ENCODE data around the gene IFT88.

Gene IFT88

GRCh38 chr13:20546556-20546955 is 20.4 kb upstream of the IFT88 start:
- Mint-ChIP-seq H3K9me3 (no peaks in the 10 kb centered on the region), H3K27ac (peak overlapping the region; percentile 77), H3K27me3 (no peaks in the 10 kb centered on the region), H3K36me3 (ENCODE audit: low read depth) (no peaks in the 10 kb centered on the region), H3K4me1 (ENCODE audit: low read depth) (peaks cover 29% of the 10 kb centered on the region), H3K4me3 (peak overlapping the region; percentile 7)
- intact Hi-C loops (cut with micrococcal nuclease), result no loop called here

GRCh38 chr13:20547479-20547908 is 19.5 kb upstream of the IFT88 start:
- Mint-ChIP-seq H3K4me3 (no peak overlapping the region), H3K27ac (peak overlapping the region; percentile 48), H3K27me3 (no peaks in the 10 kb centered on the region), H3K4me1 (ENCODE audit: low read depth) (peaks cover 29% of the 10 kb centered on the region), H3K36me3 (ENCODE audit: low read depth) (no peaks in the 10 kb centered on the region), H3K9me3 (no peaks in the 10 kb centered on the region)
- intact Hi-C loops (cut with micrococcal nuclease), result no loop called here

GRCh38 chr13:20550799-20551198 is 16.2 kb upstream of the IFT88 start:
- no peak overlapping the region for H3K27ac Mint-ChIP-seq
- H3K4me1 Mint-ChIP-seq (ENCODE audit: low read depth), result peaks cover 20% of the 10 kb centered on the region
- no peaks in the 10 kb centered on the region for H3K27me3 Mint-ChIP-seq
- intact Hi-C loops (cut with micrococcal nuclease), result no loop called here
- no peak overlapping the region for H3K4me3 Mint-ChIP-seq
- no peaks in the 10 kb centered on the region for H3K36me3 Mint-ChIP-seq (ENCODE audit: low read depth)
- no peaks in the 10 kb centered on the region for H3K9me3 Mint-ChIP-seq

GRCh38 chr13:20553311-20553710 is 13.6 kb upstream of the IFT88 start:
- no peaks in the 10 kb centered on the region for H3K9me3 Mint-ChIP-seq
- no peaks in the 10 kb centered on the region for H3K36me3 Mint-ChIP-seq (ENCODE audit: low read depth)
- H3K4me1 Mint-ChIP-seq (ENCODE audit: low read depth), result no peaks in the 10 kb centered on the region
- intact Hi-C loops (cut with micrococcal nuclease), result no loop called here
- H3K27ac Mint-ChIP-seq, result no peak overlapping the region
- no peaks in the 10 kb centered on the region for H3K27me3 Mint-ChIP-seq
- no peak overlapping the region for H3K4me3 Mint-ChIP-seq

GRCh38 chr13:20558982-20559381 is 8.0 kb upstream of the IFT88 start:
- H3K27me3 Mint-ChIP-seq, result peaks cover 2% of the 10 kb centered on the region
- H3K4me3 Mint-ChIP-seq, result no peak overlapping the region
- H3K27ac Mint-ChIP-seq, result no peak overlapping the region
- H3K4me1 Mint-ChIP-seq (ENCODE audit: low read depth), result peaks cover 13% of the 10 kb centered on the region
- H3K36me3 Mint-ChIP-seq (ENCODE audit: low read depth), result no peaks in the 10 kb centered on the region
- intact Hi-C loops (cut with micrococcal nuclease), result no loop called here
- no peaks in the 10 kb centered on the region for H3K9me3 Mint-ChIP-seq

GRCh38 chr13:20559659-20560356 is 7.1 kb upstream of the IFT88 start:
- Mint-ChIP-seq H3K36me3 (ENCODE audit: low read depth) (peaks cover 4% of the 10 kb centered on the region), H3K27me3 (peaks cover 3% of the 10 kb centered on the region), H3K4me1 (ENCODE audit: low read depth) (peaks cover 13% of the 10 kb centered on the region), H3K4me3 (no peak overlapping the region), H3K9me3 (peaks cover 5% of the 10 kb centered on the region), H3K27ac (no peak overlapping the region)
- intact Hi-C loops (cut with micrococcal nuclease), result no loop called here

GRCh38 chr13:20561741-20562140 is 5.2 kb upstream of the IFT88 start:
- intact Hi-C loops (cut with micrococcal nuclease), result no loop called here
- H3K36me3 Mint-ChIP-seq (ENCODE audit: low read depth), result peaks cover 14% of the 10 kb centered on the region
- peaks cover 7% of the 10 kb centered on the region for H3K27me3 Mint-ChIP-seq
- H3K9me3 Mint-ChIP-seq, result peaks cover 14% of the 10 kb centered on the region
- peaks cover 13% of the 10 kb centered on the region for H3K4me1 Mint-ChIP-seq (ENCODE audit: low read depth)
- peak overlapping the region; percentile 6 for H3K27ac Mint-ChIP-seq
- H3K4me3 Mint-ChIP-seq, result no peak overlapping the region

GRCh38 chr13:20565115-20565736 is 1.7 kb upstream of the IFT88 start:
- Mint-ChIP-seq H3K4me3 (no peak overlapping the region), H3K9me3 (peaks cover 14% of the 10 kb centered on the region), H3K36me3 (ENCODE audit: low read depth) (peaks cover 23% of the 10 kb centered on the region), H3K27ac (no peak overlapping the region), H3K27me3 (peaks cover 7% of the 10 kb centered on the region), H3K4me1 (ENCODE audit: low read depth) (peaks cover 15% of the 10 kb centered on the region)
- intact Hi-C loops (cut with micrococcal nuclease), result loop anchor here (5.0 kb wide), 3 partner anchors 63 to 388 kb away; partner anchors contain the start of gene EEF1AKMT1

- H3K9me3 Mint-ChIP-seq, result peaks cover 14% of the 10 kb centered on the region
- H3K36me3 Mint-ChIP-seq (ENCODE audit: low read depth), result peaks cover 23% of the 10 kb centered on the region
- peaks cover 7% of the 10 kb centered on the region for H3K27me3 Mint-ChIP-seq
- peak overlapping the region; percentile 96 for H3K27ac Mint-ChIP-seq
- peak overlapping the region; percentile 91 for H3K4me3 Mint-ChIP-seq
- intact Hi-C loops (cut with micrococcal nuclease), result loop anchor here (2.0 to 5.0 kb wide), 4 partner anchors 40 to 389 kb away; partner anchors contain the start of gene EEF1AKMT1
- H3K4me1 Mint-ChIP-seq (ENCODE audit: low read depth), result peaks cover 10% of the 10 kb centered on the region
These were observed 474 bp upstream of the IFT88 start for GRCh38 chr13:20566468-20566897.

GRCh38 chr13:20567881-20568528 is 1.0 kb downstream of the IFT88 start:
- intact Hi-C loops (cut with micrococcal nuclease), result loop anchor here (2.0 to 5.0 kb wide), 4 partner anchors 41 to 391 kb away; partner anchors contain the start of gene EEF1AKMT1
- Mint-ChIP-seq H3K9me3 (peaks cover 14% of the 10 kb centered on the region), H3K4me1 (ENCODE audit: low read depth) (peaks cover 16% of the 10 kb centered on the region), H3K36me3 (ENCODE audit: low read depth) (peaks cover 23% of the 10 kb centered on the region), H3K4me3 (peak overlapping the region; percentile 91), H3K27ac (peak overlapping the region; percentile 96), H3K27me3 (peaks cover 5% of the 10 kb centered on the region)

GRCh38 chr13:20570517-20570916 is 3.6 kb downstream of the IFT88 start:
- peaks cover 20% of the 10 kb centered on the region for H3K36me3 Mint-ChIP-seq (ENCODE audit: low read depth)
- peaks cover 20% of the 10 kb centered on the region for H3K4me1 Mint-ChIP-seq (ENCODE audit: low read depth)
- intact Hi-C loops (cut with micrococcal nuclease), result no loop called here
- H3K27ac Mint-ChIP-seq, result no peak overlapping the region
- no peaks in the 10 kb centered on the region for H3K27me3 Mint-ChIP-seq
- H3K4me3 Mint-ChIP-seq, result no peak overlapping the region
- H3K9me3 Mint-ChIP-seq, result peaks cover 7% of the 10 kb centered on the region

- Mint-ChIP-seq H3K4me1 (ENCODE audit: low read depth) (peaks cover 29% of the 10 kb centered on the region), H3K27me3 (no peaks in the 10 kb centered on the region), H3K27ac (no peak overlapping the region), H3K9me3 (peaks cover 7% of the 10 kb centered on the region), H3K36me3 (ENCODE audit: low read depth) (peaks cover 27% of the 10 kb centered on the region), H3K4me3 (no peak overlapping the region)
- intact Hi-C loops (cut with micrococcal nuclease), result no loop called here
These were observed 4.7 kb downstream of the IFT88 start for GRCh38 chr13:20571676-20572075.

- Mint-ChIP-seq H3K4me3 (no peak overlapping the region), H3K27ac (no peak overlapping the region), H3K4me1 (ENCODE audit: low read depth) (peaks cover 21% of the 10 kb centered on the region), H3K36me3 (ENCODE audit: low read depth) (peaks cover 31% of the 10 kb centered on the region), H3K9me3 (peaks cover 7% of the 10 kb centered on the region), H3K27me3 (no peaks in the 10 kb centered on the region)
- intact Hi-C loops (cut with micrococcal nuclease), result no loop called here
These were observed 6.2 kb downstream of the IFT88 start for GRCh38 chr13:20573186-20573585.

GRCh38 chr13:20573636-20574035 is 6.7 kb downstream of the IFT88 start:
- peaks cover 20% of the 10 kb centered on the region for H3K4me1 Mint-ChIP-seq (ENCODE audit: low read depth)
- intact Hi-C loops (cut with micrococcal nuclease), result no loop called here
- no peaks in the 10 kb centered on the region for H3K27me3 Mint-ChIP-seq
- no peak overlapping the region for H3K27ac Mint-ChIP-seq
- H3K4me3 Mint-ChIP-seq, result no peak overlapping the region
- peaks cover 7% of the 10 kb centered on the region for H3K9me3 Mint-ChIP-seq
- H3K36me3 Mint-ChIP-seq (ENCODE audit: low read depth), result peaks cover 35% of the 10 kb centered on the region

Measured in dendritic cell treated with granulocyte-macrophage colony-stimulating factor and Interleukin-4, amounts not matched to agents 40 ng/mL and 50 ng/mL, for 4 days (primary cell).